SH-SY5Y (cell line): ENCODE data around the gene CLTC.

Source experiments
- GATA2 ChIP-seq: IDR thresholded peaks from 2 replicates; pipeline ENCODE4 v1.6.1; 2011; ENCODE audit warnings: mild to moderate bottlenecking, low read depth, low read length
- GATA3 ChIP-seq: IDR thresholded peaks from 2 replicates; pipeline ENCODE4 v1.6.1; 2011; ENCODE audit warnings: low read depth, mild to moderate bottlenecking, low read length, moderate library complexity

DNA sequence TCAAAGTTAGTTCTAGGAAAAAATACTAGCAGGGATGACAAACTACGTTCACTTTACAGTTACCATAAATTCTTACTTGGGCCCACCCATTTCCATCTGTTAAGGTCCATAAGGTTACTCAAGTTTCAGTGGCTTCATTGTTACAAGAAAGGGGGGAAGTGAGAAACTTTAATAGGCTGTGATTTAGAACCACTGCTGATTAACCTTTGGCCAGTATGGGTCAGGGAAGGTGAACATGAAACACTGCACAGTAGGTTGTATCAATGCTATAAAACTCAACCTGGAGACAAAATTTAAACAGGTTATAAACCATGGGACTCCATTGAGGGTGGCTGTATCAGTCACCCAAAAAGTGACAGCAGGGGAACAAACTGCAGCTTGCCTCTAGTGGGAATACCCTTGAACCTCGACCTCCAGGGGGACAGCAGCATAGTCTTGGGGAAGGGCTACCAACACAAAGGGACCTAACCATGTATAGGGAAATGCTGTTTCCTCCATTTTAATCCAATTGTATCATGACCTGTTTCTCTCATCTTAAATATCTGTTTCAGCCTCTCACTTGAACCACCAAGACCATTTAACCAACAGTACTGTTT, 77.1 kb downstream of the CLTC start:
- TF ChIP-seq GATA2 (no peak), GATA3 (no peak)
